Keratinocyte (primary cell): ENCODE results near the gene SEMA3E. TPM values are rescaled to one million over a fixed set of nuclear protein-coding genes. Genes with fewer than 3 reads are reported as not detected.

ENCODE experiments used
- DNase-seq: peaks from one replicate; pipeline ENCODE4 v3.0.0-alpha.2; 2011; ENCODE audit warnings: low read depth, missing footprints, low spot score
- FAIRE-seq: peaks from 2 replicates; lab custom pipeline; 2011; peaks lifted over from hg19 to GRCh38; lab: Jason Lieb, UNC
- H2AFZ ChIP-seq: 2 replicates; pipeline ENCODE4 v1.6.0; 2012; ENCODE audit warnings: low read length, control low read depth, inconsistent platforms; ENCODE audit not compliant: control insufficient read depth
- H3K27ac ChIP-seq: 2 replicates; pipeline ENCODE4 v1.5.1; 2011; ENCODE audit warnings: low read length; ENCODE audit not compliant: control insufficient read depth, insufficient read depth
- H3K27me3 ChIP-seq: 3 replicates; pipeline ENCODE4 v1.6.0; 2011; ENCODE audit warnings: low read length; ENCODE audit not compliant: control insufficient read depth, insufficient read depth; ENCODE audit errors: extremely low read depth
- H3K36me3 ChIP-seq, 2 experiments: 2 replicates in 1 of 2; 3 replicates in 1 of 2; pipeline ENCODE4 v1.5.1; 2011; ENCODE audit warnings: low read length in 2 of 2, mild to moderate bottlenecking in 1 of 2; ENCODE audit not compliant: control insufficient read depth in 2 of 2, insufficient read depth in 2 of 2; ENCODE audit errors: extremely low read depth in 1 of 2
- H3K4me1 ChIP-seq: 3 replicates; pipeline ENCODE4 v1.5.1; 2011; ENCODE audit warnings: low read length; ENCODE audit not compliant: control insufficient read depth, insufficient read depth; ENCODE audit errors: extremely low read depth
- H3K4me2 ChIP-seq: 3 replicates; pipeline ENCODE4 v1.6.0; 2011; ENCODE audit warnings: low read depth, low read length; ENCODE audit not compliant: control insufficient read depth, insufficient read depth; ENCODE audit errors: extremely low read depth
- H3K4me3 ChIP-seq, 3 experiments: fragments of 200-600 bp in 1 of 3; sonication (generic) in 1 of 3; 2 replicates in 2 of 3; 3 replicates in 1 of 3; pipeline ENCODE4 v1.5.1; 2011 to 2016; ENCODE audit warnings: low read length in 3 of 3, mild to moderate bottlenecking in 3 of 3, control low read depth in 2 of 3, inconsistent platforms in 1 of 3, low read depth in 1 of 3, mixed read lengths in 1 of 3, mixed run types in 1 of 3, moderate library complexity in 1 of 3; ENCODE audit not compliant: control insufficient read depth in 2 of 3, insufficient read depth in 2 of 3; ENCODE audit errors: extremely low read depth in 1 of 3
- H3K79me2 ChIP-seq: 2 replicates; pipeline ENCODE4 v1.6.0; 2012; ENCODE audit warnings: low read length; ENCODE audit not compliant: control insufficient read depth, insufficient read depth
- H3K9ac ChIP-seq: 3 replicates; pipeline ENCODE4 v1.6.0; 2011; ENCODE audit warnings: low read length; ENCODE audit not compliant: control insufficient read depth, insufficient read depth; ENCODE audit errors: extremely low read depth
- H3K9me1 ChIP-seq: 3 replicates; pipeline ENCODE4 v1.6.0; 2011; ENCODE audit warnings: low read length; ENCODE audit not compliant: control insufficient read depth, insufficient read depth; ENCODE audit errors: extremely low read depth
- H3K9me3 ChIP-seq: 2 replicates; pipeline ENCODE4 v1.5.1; 2012; ENCODE audit warnings: low read depth, low read length; ENCODE audit not compliant: control insufficient read depth
- H4K20me1 ChIP-seq: 3 replicates; pipeline ENCODE4 v1.6.0; 2011; ENCODE audit warnings: low read length; ENCODE audit not compliant: control insufficient read depth, insufficient read depth; ENCODE audit errors: extremely low read depth
- EZH2 ChIP-seq: IDR thresholded peaks from one replicate; pipeline ENCODE4 v1.6.1; 2012; ENCODE audit warnings: inconsistent platforms, mild to moderate bottlenecking, low read length, moderate library complexity
- dilution Hi-C: fragments of 300-500 bp; cut with MboI; formaldehyde crosslinking; loops from one replicate; pipeline ENCODE4 v1.7.0; 2020; ENCODE audit warnings: low sequenced_read_pairs; ENCODE audit not compliant: extremely low pct_ligation_motif_present
- polyA plus RNA-seq, 5 experiments: library from polyadenylated mRNA; depleted of rRNA in 3 of 5; stranded (reverse) in 3 of 5; stranded (forward) in 1 of 5; unstranded in 1 of 5; fragments of >200 nt; gene quantifications; 1 replicate in 1 of 5; 2 replicates in 3 of 5; 3 replicates in 1 of 5; pipeline versions ENCODE4 v1.2.1 to v1.2.3, GENCODE V29; 2011 to 2012; ENCODE audit warnings: missing spikeins in 2 of 5, low read depth in 1 of 5, low replicate concordance in 1 of 5
- TF ChIP-seq, protein P1 (sequence below), 3 experiments: IDR thresholded peaks in 1 of 3; conservative IDR thresholded peaks in 1 of 3; optimal IDR thresholded peaks in 1 of 3; 2 replicates in 2 of 3; 3 replicates in 1 of 3; pipeline versions ENCODE3 to v1.5.1; 2011; ENCODE audit warnings: low read length in 3 of 3, mild to moderate bottlenecking in 3 of 3, moderate library complexity in 2 of 3, control low read depth in 1 of 3, inconsistent platforms in 1 of 3; ENCODE audit not compliant: insufficient read depth in 2 of 3; ENCODE audit errors: extremely low read depth in 1 of 3

SEMA3E gene
- polyA plus RNA-seq, 1 donor (not counting 4 experiments of a cell fraction or from before 2014, with no cell fraction given): 0.21 TPM

DNA sequence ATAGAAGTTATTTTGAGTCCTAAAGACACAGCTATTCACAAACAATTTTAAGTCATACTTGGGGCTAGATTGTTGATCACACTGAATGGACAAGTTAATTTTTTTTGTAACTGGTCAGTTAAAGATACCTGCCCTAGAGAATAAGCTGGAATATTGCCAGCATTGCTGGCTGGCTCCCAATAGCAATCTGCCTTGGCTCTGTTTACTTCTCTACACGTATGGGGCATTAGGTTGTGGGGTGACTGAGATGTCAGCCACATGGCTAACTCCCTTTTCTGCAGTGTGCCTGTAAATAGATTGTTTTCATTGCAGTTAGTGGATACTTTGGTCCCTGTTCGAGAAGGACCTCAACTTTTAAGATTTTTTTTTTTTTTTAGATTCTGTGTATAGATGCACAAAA, 128.2 kb downstream of the SEMA3E start:
- H4K20me1 ChIP-seq: no peaks in the 10 kb centered on the region
- dilution Hi-C loops: no loop called here
- no peak overlapping the region for H3K9ac ChIP-seq
- no peaks in the 10 kb centered on the region for H3K36me3 ChIP-seq
- H3K4me2 ChIP-seq: no peak overlapping the region
- FAIRE-seq (no peak), DNase-seq (no peak)
- H2AFZ ChIP-seq: no peak overlapping the region
- peaks cover 3% of the 10 kb centered on the region for H3K4me1 ChIP-seq
- H3K9me1 ChIP-seq: no peaks in the 10 kb centered on the region
- H3K79me2 ChIP-seq: no peaks in the 10 kb centered on the region
- H3K27ac ChIP-seq: no peak overlapping the region
- H3K9me3 ChIP-seq: no peaks in the 10 kb centered on the region
- TF ChIP-seq EZH2: no peak
- TF ChIP-seq, protein P1, sequence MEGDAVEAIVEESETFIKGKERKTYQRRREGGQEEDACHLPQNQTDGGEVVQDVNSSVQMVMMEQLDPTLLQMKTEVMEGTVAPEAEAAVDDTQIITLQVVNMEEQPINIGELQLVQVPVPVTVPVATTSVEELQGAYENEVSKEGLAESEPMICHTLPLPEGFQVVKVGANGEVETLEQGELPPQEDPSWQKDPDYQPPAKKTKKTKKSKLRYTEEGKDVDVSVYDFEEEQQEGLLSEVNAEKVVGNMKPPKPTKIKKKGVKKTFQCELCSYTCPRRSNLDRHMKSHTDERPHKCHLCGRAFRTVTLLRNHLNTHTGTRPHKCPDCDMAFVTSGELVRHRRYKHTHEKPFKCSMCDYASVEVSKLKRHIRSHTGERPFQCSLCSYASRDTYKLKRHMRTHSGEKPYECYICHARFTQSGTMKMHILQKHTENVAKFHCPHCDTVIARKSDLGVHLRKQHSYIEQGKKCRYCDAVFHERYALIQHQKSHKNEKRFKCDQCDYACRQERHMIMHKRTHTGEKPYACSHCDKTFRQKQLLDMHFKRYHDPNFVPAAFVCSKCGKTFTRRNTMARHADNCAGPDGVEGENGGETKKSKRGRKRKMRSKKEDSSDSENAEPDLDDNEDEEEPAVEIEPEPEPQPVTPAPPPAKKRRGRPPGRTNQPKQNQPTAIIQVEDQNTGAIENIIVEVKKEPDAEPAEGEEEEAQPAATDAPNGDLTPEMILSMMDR (optimal IDR thresholded peaks at IDR 0.05 in 1 of 3, IDR thresholded peaks at IDR 0.05 in 1 of 3, conservative IDR thresholded peaks at IDR 0.05 in 1 of 3; ENCODE audit: extremely low read depth in 1 of 3, insufficient read depth in 2 of 3, low read length in 3 of 3): no peak
- no peaks in the 10 kb centered on the region for H3K27me3 ChIP-seq
- H3K4me3 ChIP-seq: no peak overlapping the region

DNA sequence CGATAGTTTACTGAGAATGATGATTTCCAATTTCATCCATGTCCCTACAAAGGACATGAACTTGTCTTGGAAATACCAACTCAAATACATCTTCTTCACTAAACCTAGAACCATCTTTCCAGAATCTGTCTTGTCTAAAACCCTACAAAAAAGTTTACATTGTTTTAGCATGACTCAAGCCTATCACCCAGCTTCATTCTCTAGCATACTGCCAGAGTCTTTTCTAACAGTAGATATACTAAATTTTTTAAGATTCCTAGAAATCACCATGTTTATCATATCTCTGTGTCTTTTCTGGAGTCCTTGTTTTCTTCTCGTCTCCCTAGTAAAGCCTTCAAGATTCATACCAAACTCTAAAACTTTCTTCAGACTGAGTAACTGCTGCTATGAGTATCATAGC, 129.7 kb downstream of the SEMA3E start:
- Histone ChIP-seq H3K27ac (no peak overlapping the region), H4K20me1 (no peaks in the 10 kb centered on the region), H3K4me3 (no peak overlapping the region), H3K9me3 (no peaks in the 10 kb centered on the region), H2AFZ (no peak overlapping the region), H3K9ac (no peak overlapping the region), H3K27me3 (no peaks in the 10 kb centered on the region), H3K9me1 (no peaks in the 10 kb centered on the region), H3K79me2 (no peaks in the 10 kb centered on the region), H3K4me2 (no peak overlapping the region), H3K36me3 (no peaks in the 10 kb centered on the region), H3K4me1 (no peaks in the 10 kb centered on the region)
- FAIRE-seq (no peak), DNase-seq (no peak)
- TF ChIP-seq, protein P1 (optimal IDR thresholded peaks at IDR 0.05 in 1 of 3, IDR thresholded peaks at IDR 0.05 in 1 of 3, conservative IDR thresholded peaks at IDR 0.05 in 1 of 3; ENCODE audit: extremely low read depth in 1 of 3, insufficient read depth in 2 of 3, low read length in 3 of 3): no peak
- TF ChIP-seq EZH2: no peak
- dilution Hi-C loops: no loop called here
